Lower leg skin (tissue), 4 donors: ENCODE results near the gene SF3A1. TPM values are rescaled to one million over a fixed set of nuclear protein-coding genes. Genes with fewer than 3 reads are reported as not detected.

Experiments used
- DNase-seq, 2 donors: peaks; one replicate each; pipeline ENCODE4 v3.0.0-alpha.2; 2019; ENCODE audit warnings: low spot score in 2 of 2
- H3K4me3 ChIP-seq: fragments of 200-600 bp; sonication (generic); 2 replicates; pipeline ENCODE4 v1.5.1; 2017; ENCODE audit warnings: mild to moderate bottlenecking, low read depth; ENCODE audit not compliant: poor library complexity, severe bottlenecking
- POLR2A ChIP-seq, 2 donors: fragments of 450-650 bp; IDR thresholded peaks; one replicate each; pipeline ENCODE4 v1.6.1; 2016 to 2017; ENCODE audit warnings: antibody characterized with exemption in 2 of 2, mild to moderate bottlenecking in 1 of 2, moderate library complexity in 1 of 2
- WGBS, 2 donors: methylation state at CpG; one replicate each; pipeline ENCODE4 v1.1.5; 2018; 5-methylcytosine and 5-hydroxymethylcytosine counted together
- intact Hi-C: fragments of 100-400 bp; cut with DNase I; formaldehyde crosslinking; loops from one replicate; pipeline ENCODE4 v1.15.0; 2023; ENCODE audit warnings: low total_unique reads
- total RNA-seq, 4 donors: library from RNA; depleted of rRNA; stranded (reverse); fragments of >200 nt; gene quantifications; one replicate each; pipeline ENCODE4 v1.1.0, GENCODE V29; 2016
- TF ChIP-seq, protein P1 (sequence below), 3 donors: fragments of 450-650 bp; IDR thresholded peaks; one replicate each; pipeline ENCODE4 v1.5.1; 2016; ENCODE audit warnings: antibody characterized with exemption in 3 of 3, mild to moderate bottlenecking in 3 of 3, moderate library complexity in 2 of 3

SF3A1 gene
- total RNA-seq, 4 donors from 2014 or later: 72.4 to 169 (median 114) TPM

DNA sequence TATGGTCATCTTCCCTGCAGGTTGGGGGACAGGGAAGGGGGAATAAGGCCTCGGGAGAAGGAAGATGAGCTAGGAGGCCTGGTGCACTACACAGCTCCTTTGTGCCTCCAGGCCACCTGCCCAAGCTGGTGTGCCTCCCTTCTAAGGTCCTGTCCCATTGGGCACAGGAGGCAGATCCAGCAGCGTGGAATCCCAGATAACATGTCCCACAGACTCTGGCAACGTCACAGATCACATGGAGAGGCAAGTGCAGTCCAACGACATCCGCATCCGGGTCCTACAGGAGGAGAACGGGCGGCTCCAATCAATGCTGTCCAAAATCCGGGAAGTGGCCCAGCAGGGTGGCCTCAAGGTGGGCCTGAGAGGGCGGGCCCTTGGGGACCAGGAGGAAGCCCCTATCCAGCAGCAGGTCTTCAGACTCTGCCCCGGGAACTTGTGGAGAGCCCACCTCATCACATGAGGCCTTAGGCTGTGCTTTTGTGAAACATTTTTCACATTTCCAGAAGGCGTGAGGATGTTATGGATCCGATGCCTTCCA lies 18.7 kb upstream of the SF3A1 start:
- H3K4me3 ChIP-seq: no peak overlapping the region
- TF ChIP-seq, protein P1, sequence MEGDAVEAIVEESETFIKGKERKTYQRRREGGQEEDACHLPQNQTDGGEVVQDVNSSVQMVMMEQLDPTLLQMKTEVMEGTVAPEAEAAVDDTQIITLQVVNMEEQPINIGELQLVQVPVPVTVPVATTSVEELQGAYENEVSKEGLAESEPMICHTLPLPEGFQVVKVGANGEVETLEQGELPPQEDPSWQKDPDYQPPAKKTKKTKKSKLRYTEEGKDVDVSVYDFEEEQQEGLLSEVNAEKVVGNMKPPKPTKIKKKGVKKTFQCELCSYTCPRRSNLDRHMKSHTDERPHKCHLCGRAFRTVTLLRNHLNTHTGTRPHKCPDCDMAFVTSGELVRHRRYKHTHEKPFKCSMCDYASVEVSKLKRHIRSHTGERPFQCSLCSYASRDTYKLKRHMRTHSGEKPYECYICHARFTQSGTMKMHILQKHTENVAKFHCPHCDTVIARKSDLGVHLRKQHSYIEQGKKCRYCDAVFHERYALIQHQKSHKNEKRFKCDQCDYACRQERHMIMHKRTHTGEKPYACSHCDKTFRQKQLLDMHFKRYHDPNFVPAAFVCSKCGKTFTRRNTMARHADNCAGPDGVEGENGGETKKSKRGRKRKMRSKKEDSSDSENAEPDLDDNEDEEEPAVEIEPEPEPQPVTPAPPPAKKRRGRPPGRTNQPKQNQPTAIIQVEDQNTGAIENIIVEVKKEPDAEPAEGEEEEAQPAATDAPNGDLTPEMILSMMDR (IDR thresholded peaks at IDR 0.05): no peak
- TF ChIP-seq POLR2A (IDR thresholded peaks at IDR 0.05): no peak
- intact Hi-C loops: no loop called here
- no peak for DNase-seq
- 89 to 91% methylated on average over 13 of the region's 13 CpGs for WGBS, 2 donors

DNA sequence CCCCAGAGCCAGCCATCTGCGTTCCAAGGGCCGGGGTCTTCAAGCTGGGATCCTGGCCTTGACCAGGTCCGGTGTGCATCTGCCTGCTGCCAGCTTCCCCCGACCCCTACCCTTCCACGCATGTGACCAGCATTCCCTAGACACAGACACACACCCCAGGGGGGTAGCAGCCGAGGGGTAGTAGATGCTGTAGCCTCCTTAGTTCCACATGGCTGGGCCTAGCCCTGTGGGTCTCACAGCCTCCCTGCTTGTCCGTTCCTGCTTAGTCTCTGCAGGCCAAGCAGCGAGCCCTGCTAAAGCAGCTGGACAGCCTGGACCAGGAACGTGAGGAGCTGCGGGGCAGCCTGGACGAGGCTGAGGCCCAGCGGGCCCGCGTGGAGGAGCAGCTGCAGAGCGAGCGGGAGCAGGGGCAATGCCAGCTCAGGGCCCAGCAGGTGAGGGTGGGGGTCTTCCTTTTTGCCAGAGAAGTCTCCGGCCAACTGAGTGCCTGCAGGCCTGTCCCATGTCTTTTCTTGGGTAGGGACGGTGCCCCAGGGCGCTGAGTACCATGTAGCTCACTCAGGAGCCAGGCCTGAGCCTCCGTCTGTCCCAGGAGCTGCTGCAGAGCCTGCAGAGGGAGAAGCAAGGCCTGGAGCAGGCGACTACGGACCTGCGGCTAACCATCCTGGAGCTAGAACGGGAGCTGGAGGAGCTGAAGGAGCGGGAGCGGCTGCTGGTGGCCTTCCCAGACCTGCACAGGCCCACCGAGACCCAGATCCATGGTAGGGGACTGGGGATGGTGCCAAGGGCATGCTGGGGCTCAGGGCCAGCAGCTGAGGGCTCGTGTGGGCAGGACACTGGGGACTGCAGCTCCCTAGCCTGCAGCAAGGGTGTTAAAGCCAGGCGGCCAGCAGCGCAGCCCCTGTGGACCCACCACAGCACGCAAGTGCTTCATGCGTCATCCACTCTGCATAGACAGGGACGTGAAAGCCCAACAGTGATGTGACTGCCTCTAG lies 16.9 kb upstream of the SF3A1 start:
- H3K4me3 ChIP-seq: no peak overlapping the region
- intact Hi-C loops: no loop called here
- no peak for DNase-seq
- WGBS, 2 donors: 84 to 85% methylated on average over 18 to 31 of the region's 33 CpGs
- TF ChIP-seq, protein P1 (IDR thresholded peaks at IDR 0.05): no peak
- no peak for TF ChIP-seq POLR2A (IDR thresholded peaks at IDR 0.05)

DNA sequence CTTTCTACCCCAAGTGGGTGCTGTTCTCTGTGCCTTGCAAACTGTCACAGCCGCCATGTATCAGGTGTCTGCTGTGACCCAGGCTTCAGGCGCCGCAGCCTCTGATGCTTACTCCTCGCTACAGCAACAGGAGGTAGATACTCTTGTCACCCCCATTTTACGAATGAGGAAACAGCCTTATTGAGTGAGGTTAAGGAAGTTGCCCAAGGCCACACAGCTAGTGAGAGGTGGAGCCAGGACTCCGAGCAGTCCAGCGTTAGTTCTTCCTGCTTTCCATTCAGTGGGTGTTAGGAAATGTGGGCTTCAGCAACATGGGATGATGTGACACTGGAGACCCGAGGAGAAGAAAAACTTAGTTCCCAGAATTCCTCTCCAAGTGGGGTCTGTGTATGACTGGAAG lies 16.2 kb upstream of the SF3A1 start:
- TF ChIP-seq, protein P1 (IDR thresholded peaks at IDR 0.05): no peak
- TF ChIP-seq POLR2A (IDR thresholded peaks at IDR 0.05): no peak
- intact Hi-C loops: no loop called here
- no peak overlapping the region for H3K4me3 ChIP-seq
- no peak for DNase-seq
- 46 to 57% methylated on average over 5 to 8 of the region's 8 CpGs for WGBS, 2 donors

DNA sequence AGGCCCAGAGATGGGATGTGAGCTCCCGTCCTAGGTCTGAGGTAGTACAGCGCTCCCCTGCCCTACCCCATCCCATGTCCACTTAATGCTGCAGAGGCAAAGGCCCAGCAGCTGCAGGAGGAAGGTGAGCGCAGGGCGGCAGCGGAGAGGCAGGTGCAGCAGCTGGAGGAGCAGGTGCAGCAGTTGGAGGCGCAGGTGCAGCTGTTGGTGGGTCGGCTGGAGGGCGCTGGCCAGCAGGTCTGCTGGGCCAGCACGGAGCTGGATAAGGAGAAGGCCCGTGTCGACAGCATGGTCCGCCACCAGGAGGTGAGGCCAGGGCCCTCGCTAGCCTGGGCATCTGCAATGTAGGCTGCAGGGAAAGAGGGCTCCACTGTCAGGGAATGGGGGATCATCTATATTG lies 15.3 kb upstream of the SF3A1 start:
- DNase-seq: no peak
- H3K4me3 ChIP-seq: no peak overlapping the region
- WGBS, 2 donors: 86 to 88% methylated on average over 8 to 13 of the region's 13 CpGs
- intact Hi-C loops: no loop called here
- TF ChIP-seq, protein P1 (IDR thresholded peaks at IDR 0.05): no peak
- no peak for TF ChIP-seq POLR2A (IDR thresholded peaks at IDR 0.05)

DNA sequence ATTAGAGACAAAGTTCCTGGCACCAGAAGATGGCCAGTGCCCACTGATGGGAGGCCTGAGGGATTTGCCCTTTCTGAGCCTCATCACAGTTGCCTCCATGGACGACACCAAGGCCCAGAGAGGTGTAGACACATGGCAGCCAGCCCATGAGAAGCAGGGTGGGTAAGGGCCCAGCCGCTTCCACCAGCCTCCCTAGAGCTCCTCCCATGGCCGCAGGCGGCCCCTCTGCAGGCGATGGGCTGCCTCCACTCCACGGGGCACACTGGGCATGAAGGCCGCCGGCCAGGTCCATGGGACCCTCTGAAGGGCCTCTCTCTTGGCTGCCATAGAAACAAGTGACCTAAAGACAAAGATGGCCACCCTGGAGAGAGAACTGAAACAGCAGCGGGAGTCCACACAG lies 14.6 kb upstream of the SF3A1 start:
- WGBS, 2 donors: 92 to 95% methylated on average over 9 of the region's 9 CpGs
- TF ChIP-seq POLR2A (IDR thresholded peaks at IDR 0.05): no peak
- TF ChIP-seq, protein P1 (IDR thresholded peaks at IDR 0.05): no peak
- DNase-seq: no peak
- intact Hi-C loops: no loop called here
- no peak overlapping the region for H3K4me3 ChIP-seq
